HepG2 (cell line): ENCODE results near the gene LRR1. TPM values are rescaled to one million over a fixed set of nuclear protein-coding genes. Genes with fewer than 3 reads are reported as not detected.
A peak's percentile ranks its signal among the peaks of the same experiment; 100 is the strongest.

Experiments used
- REXO4 ChIP-seq: sonication (generic); formaldehyde crosslinking; IDR thresholded peaks from 2 replicates; pipeline ENCODE4 v1.8.0; 2022; ENCODE audit warnings: missing genetic modification reagents, mild to moderate bottlenecking, borderline replicate concordance
- YEATS4 ChIP-seq: sonication (generic); formaldehyde crosslinking; IDR thresholded peaks from 2 replicates; pipeline ENCODE4 v1.4.0; 2020; ENCODE audit warnings: missing genetic modification reagents, borderline replicate concordance
- ZFP36 ChIP-seq: fragments of 150-350 bp; IDR thresholded peaks from 2 replicates; pipeline ENCODE4 v1.6.1; 2018; ENCODE audit warnings: borderline replicate concordance, low read length, low read depth; ENCODE audit not compliant: partially characterized antibody
- ZNF234 ChIP-seq: sonication (generic); formaldehyde crosslinking; conservative IDR thresholded peaks from 2 replicates; pipeline ENCODE4 v1.5.1; 2020; ENCODE audit warnings: mild to moderate bottlenecking, missing genetic modification reagents
- ZNF816 ChIP-seq: sonication (generic); formaldehyde crosslinking; IDR thresholded peaks from 2 replicates; pipeline ENCODE4 v1.8.0; 2022; ENCODE audit warnings: missing genetic modification reagents, mild to moderate bottlenecking, borderline replicate concordance
- polyA plus RNA-seq, 8 experiments: library from polyadenylated mRNA; depleted of rRNA in 3 of 8; stranded (reverse) in 7 of 8; unstranded in 1 of 8; fragments of >200 nt; fragmentation: Illumina TruSeq in 4 of 8; extraction: Trizol in 4 of 8; gene quantifications; 2 replicates each; pipeline versions ENCODE4 v1.2.1 to v1.2.3, GENCODE V29; 2011 to 2016; ENCODE audit warnings: low read depth in 4 of 8, missing spikeins in 1 of 8, mixed read lengths in 1 of 8; ENCODE audit not compliant: insufficient read depth in 1 of 8
- total RNA-seq, 5 experiments: library from RNA; depleted of rRNA; stranded (reverse); fragments of >200 nt; fragmentation: Illumina TruSeq; extraction: Trizol; gene quantifications; 2 replicates each; pipeline ENCODE4 v1.2.3, GENCODE V29; 2016; ENCODE audit warnings: low read depth in 1 of 5
- TF ChIP-seq, protein P1 (sequence below): sonication (generic); formaldehyde crosslinking; IDR thresholded peaks from 2 replicates; pipeline ENCODE4 v1.9.0; 2022; ENCODE audit warnings: missing genetic modification reagents, mild to moderate bottlenecking, borderline replicate concordance
- TF ChIP-seq, protein P2 (sequence below): sonication (generic); formaldehyde crosslinking; conservative IDR thresholded peaks from 2 replicates; pipeline ENCODE4 v1.8.0; 2022; ENCODE audit warnings: low read depth, missing genetic modification reagents
- TF ChIP-seq, protein P3 (sequence below): sonication (generic); formaldehyde crosslinking; IDR thresholded peaks from 2 replicates; pipeline ENCODE4 v1.4.0; 2020; ENCODE audit warnings: low read depth, mild to moderate bottlenecking, missing genetic modification reagents
- TF ChIP-seq, protein P4 (sequence below): sonication (generic); formaldehyde crosslinking; IDR thresholded peaks from 2 replicates; pipeline ENCODE4 v1.4.0; 2020; ENCODE audit warnings: missing genetic modification reagents, borderline replicate concordance
- TF ChIP-seq, protein P5 (sequence below): sonication (generic); formaldehyde crosslinking; IDR thresholded peaks from 2 replicates; pipeline ENCODE4 v1.5.1; 2020; ENCODE audit warnings: mild to moderate bottlenecking, missing genetic modification reagents

LRR1 gene
- total and polyA plus RNA-seq, 2 of the 13 experiments (the other 11 are each of a cell fraction or from before 2014, with no cell fraction given), result 7.0 to 36.2 TPM

DNA sequence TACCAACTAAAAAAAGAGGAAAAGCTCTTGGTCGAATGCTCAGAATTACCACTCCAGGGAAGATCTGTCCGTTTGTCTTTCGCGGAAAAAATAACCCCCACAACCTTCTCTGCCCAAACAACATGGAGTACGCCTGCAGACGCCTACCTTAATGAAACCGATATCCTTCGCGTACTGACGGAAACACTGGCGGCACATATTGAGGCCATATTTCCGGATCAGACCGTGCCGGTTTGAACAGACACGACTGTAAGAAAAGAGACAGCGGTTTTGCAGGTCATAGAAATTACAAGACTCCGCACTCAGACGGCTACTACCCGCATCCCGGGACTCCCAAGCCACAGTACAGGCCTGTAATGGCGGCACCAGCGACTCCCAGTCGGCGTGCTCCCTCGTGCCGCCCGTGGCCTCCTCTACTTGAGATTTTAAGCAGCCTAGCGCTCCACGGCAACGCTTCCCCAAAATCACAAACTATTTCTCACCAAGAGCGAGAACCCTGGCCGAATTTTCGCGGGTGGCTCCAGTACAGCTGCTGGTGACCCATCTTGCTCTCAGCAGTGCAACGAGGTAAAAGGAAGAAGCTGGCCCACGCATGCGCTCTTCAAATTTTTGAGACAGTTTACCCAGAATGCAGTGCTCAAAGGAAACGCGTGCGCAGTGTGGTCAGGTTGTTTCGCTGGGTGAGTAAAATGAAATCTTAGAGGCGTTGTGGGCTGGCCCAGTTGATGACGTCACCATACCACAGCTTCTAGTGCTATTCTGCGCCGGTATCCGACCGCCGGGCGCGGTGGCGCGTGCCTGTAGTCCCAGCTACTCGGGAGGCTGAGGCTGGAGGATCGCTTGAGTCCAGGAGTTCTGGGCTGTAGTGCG is 12.7 kb upstream of the LRR1 start, which contains the start of gene RPS29 (continued):
- TF ChIP-seq, protein P1, sequence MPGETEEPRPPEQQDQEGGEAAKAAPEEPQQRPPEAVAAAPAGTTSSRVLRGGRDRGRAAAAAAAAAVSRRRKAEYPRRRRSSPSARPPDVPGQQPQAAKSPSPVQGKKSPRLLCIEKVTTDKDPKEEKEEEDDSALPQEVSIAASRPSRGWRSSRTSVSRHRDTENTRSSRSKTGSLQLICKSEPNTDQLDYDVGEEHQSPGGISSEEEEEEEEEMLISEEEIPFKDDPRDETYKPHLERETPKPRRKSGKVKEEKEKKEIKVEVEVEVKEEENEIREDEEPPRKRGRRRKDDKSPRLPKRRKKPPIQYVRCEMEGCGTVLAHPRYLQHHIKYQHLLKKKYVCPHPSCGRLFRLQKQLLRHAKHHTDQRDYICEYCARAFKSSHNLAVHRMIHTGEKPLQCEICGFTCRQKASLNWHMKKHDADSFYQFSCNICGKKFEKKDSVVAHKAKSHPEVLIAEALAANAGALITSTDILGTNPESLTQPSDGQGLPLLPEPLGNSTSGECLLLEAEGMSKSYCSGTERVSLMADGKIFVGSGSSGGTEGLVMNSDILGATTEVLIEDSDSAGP (CRISPR knock-in tag), result peak; percentile 79; the same call in 1 of the 2 replicates
- TF ChIP-seq, protein P2, sequence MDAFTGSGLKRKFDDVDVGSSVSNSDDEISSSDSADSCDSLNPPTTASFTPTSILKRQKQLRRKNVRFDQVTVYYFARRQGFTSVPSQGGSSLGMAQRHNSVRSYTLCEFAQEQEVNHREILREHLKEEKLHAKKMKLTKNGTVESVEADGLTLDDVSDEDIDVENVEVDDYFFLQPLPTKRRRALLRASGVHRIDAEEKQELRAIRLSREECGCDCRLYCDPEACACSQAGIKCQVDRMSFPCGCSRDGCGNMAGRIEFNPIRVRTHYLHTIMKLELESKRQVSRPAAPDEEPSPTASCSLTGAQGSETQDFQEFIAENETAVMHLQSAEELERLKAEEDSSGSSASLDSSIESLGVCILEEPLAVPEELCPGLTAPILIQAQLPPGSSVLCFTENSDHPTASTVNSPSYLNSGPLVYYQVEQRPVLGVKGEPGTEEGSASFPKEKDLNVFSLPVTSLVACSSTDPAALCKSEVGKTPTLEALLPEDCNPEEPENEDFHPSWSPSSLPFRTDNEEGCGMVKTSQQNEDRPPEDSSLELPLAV (CRISPR knock-in tag), result no peak
- TF ChIP-seq ZFP36 (no peak), ZNF816 (CRISPR knock-in tag) (peak; percentile 82), REXO4 (no peak), ZNF234 (CRISPR knock-in tag) (no peak; the same call in 1 of the 2 replicates), YEATS4 (CRISPR knock-in tag) (peak; percentile 91)
- TF ChIP-seq, protein P3, sequence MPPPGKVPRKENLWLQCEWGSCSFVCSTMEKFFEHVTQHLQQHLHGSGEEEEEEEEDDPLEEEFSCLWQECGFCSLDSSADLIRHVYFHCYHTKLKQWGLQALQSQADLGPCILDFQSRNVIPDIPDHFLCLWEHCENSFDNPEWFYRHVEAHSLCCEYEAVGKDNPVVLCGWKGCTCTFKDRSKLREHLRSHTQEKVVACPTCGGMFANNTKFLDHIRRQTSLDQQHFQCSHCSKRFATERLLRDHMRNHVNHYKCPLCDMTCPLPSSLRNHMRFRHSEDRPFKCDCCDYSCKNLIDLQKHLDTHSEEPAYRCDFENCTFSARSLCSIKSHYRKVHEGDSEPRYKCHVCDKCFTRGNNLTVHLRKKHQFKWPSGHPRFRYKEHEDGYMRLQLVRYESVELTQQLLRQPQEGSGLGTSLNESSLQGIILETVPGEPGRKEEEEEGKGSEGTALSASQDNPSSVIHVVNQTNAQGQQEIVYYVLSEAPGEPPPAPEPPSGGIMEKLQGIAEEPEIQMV (CRISPR knock-in tag), result no peak
- TF ChIP-seq, protein P4, sequence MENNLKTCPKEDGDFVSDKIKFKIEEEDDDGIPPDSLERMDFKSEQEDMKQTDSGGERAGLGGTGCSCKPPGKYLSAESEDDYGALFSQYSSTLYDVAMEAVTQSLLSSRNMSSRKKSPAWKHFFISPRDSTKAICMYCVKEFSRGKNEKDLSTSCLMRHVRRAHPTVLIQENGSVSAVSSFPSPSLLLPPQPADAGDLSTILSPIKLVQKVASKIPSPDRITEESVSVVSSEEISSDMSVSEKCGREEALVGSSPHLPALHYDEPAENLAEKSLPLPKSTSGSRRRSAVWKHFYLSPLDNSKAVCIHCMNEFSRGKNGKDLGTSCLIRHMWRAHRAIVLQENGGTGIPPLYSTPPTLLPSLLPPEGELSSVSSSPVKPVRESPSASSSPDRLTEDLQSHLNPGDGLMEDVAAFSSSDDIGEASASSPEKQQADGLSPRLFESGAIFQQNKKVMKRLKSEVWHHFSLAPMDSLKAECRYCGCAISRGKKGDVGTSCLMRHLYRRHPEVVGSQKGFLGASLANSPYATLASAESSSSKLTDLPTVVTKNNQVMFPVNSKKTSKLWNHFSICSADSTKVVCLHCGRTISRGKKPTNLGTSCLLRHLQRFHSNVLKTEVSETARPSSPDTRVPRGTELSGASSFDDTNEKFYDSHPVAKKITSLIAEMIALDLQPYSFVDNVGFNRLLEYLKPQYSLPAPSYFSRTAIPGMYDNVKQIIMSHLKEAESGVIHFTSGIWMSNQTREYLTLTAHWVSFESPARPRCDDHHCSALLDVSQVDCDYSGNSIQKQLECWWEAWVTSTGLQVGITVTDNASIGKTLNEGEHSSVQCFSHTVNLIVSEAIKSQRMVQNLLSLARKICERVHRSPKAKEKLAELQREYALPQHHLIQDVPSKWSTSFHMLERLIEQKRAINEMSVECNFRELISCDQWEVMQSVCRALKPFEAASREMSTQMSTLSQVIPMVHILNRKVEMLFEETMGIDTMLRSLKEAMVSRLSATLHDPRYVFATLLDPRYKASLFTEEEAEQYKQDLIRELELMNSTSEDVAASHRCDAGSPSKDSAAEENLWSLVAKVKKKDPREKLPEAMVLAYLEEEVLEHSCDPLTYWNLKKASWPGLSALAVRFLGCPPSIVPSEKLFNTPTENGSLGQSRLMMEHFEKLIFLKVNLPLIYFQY (CRISPR knock-in tag), result peak; percentile 89
- TF ChIP-seq, protein P5, sequence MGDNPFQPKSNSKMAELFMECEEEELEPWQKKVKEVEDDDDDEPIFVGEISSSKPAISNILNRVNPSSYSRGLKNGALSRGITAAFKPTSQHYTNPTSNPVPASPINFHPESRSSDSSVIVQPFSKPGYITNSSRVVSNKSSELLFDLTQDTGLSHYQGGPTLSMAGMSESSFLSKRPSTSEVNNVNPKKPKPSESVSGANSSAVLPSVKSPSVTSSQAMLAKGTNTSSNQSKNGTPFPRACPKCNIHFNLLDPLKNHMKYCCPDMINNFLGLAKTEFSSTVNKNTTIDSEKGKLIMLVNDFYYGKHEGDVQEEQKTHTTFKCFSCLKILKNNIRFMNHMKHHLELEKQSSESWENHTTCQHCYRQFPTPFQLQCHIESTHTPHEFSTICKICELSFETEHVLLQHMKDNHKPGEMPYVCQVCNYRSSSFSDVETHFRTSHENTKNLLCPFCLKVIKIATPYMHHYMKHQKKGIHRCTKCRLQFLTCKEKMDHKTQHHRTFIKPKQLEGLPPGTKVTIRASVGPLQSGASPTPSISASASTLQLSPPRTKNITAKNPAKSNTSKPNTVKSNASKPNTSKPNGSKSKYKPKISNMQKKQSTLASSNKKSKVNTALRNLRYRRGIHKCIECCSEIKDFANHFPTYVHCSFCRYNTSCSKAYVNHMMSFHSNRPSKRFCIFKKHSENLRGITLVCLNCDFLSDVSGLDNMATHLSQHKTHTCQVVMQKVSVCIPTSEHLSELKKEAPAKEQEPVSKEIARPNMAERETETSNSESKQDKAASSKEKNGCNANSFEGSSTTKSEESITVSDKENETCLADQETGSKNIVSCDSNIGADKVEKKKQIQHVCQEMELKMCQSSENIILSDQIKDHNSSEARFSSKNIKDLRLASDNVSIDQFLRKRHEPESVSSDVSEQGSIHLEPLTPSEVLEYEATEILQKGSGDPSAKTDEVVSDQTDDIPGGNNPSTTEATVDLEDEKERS (CRISPR knock-in tag), result peak; percentile 94
